Mesothelial cell of epicardium (in vitro differentiated cells): Measurements from ENCODE around the gene HDAC7. TPM values are rescaled to one million over a fixed set of nuclear protein-coding genes. Genes with fewer than 3 reads are reported as not detected.
A peak's percentile ranks its signal among the peaks of the same experiment; 100 is the strongest.

Source experiments
- DNase-seq, 2 experiments: peaks; one replicate each; pipeline ENCODE4 v3.0.0; 2021; ENCODE audit warnings: low spot score in 2 of 2; ENCODE audit not compliant: unreplicated experiment in 2 of 2
- H3K27ac Mint-ChIP-seq: 2 replicates; pipeline ENCODE4 v1.8.0; 2021; ENCODE audit warnings: mixed read lengths
- H3K27me3 Mint-ChIP-seq: 2 replicates; pipeline ENCODE4 v1.8.0; 2021; ENCODE audit warnings: low read depth, mixed read lengths
- H3K36me3 Mint-ChIP-seq: 2 replicates; pipeline ENCODE4 v1.8.0; 2021; ENCODE audit warnings: mixed read lengths
- H3K4me1 Mint-ChIP-seq: 2 replicates; pipeline ENCODE4 v1.8.0; 2021; ENCODE audit warnings: mixed read lengths
- H3K4me3 Mint-ChIP-seq: 2 replicates; pipeline ENCODE4 v1.8.0; 2021; ENCODE audit warnings: mild to moderate bottlenecking, moderate library complexity, mixed read lengths
- H3K9me3 Mint-ChIP-seq: 2 replicates; pipeline ENCODE4 v1.8.0; 2021; ENCODE audit warnings: mixed read lengths
- CTCF ChIP-seq: fragments of 200-600 bp; sonication (generic); IDR thresholded peaks from one replicate; pipeline ENCODE4 v1.5.0; 2021; ENCODE audit warnings: antibody characterized with exemption; ENCODE audit not compliant: unreplicated experiment
- total RNA-seq: library from RNA; stranded (reverse); gene quantifications from 3 replicates; pipeline ENCODE4 v1.2.1, GENCODE V29; 2021

Gene HDAC7
- total RNA-seq, 1 donor from 2014 or later = 132 TPM

GRCh38 chr12:47805417-47805816 is 14.3 kb downstream of the HDAC7 start:
- no peak for TF ChIP-seq CTCF
- Mint-ChIP-seq H3K4me3 (no peak overlapping the region), H3K27ac (no peak overlapping the region), H3K27me3 (no peaks in the 10 kb centered on the region), H3K4me1 (peaks cover 55% of the 10 kb centered on the region), H3K36me3 (peaks cover 3% of the 10 kb centered on the region), H3K9me3 (no peaks in the 10 kb centered on the region)
- DNase-seq = no peak

GRCh38 chr12:47804171-47804570 is 15.5 kb downstream of the HDAC7 start:
- Mint-ChIP-seq H3K4me3 (no peak overlapping the region), H3K9me3 (no peaks in the 10 kb centered on the region), H3K27ac (peak overlapping the region; percentile 50), H3K36me3 (peaks cover 3% of the 10 kb centered on the region), H3K4me1 (peaks cover 54% of the 10 kb centered on the region), H3K27me3 (no peaks in the 10 kb centered on the region)
- no peak for TF ChIP-seq CTCF
- DNase-seq = no peak

GRCh38 chr12:47803191-47803875 is 16.4 kb downstream of the HDAC7 start:
- Mint-ChIP-seq H3K36me3 (peaks cover 3% of the 10 kb centered on the region), H3K27me3 (no peaks in the 10 kb centered on the region), H3K9me3 (no peaks in the 10 kb centered on the region), H3K4me1 (peaks cover 45% of the 10 kb centered on the region), H3K27ac (peak overlapping the region; percentile 78), H3K4me3 (no peak overlapping the region)
- DNase-seq = no peak
- no peak for TF ChIP-seq CTCF

GRCh38 chr12:47802312-47802711 is 17.4 kb downstream of the HDAC7 start:
- DNase-seq = no peak
- Mint-ChIP-seq H3K36me3 (peaks cover 4% of the 10 kb centered on the region), H3K27ac (peak overlapping the region; percentile 39), H3K27me3 (no peaks in the 10 kb centered on the region), H3K9me3 (no peaks in the 10 kb centered on the region), H3K4me1 (peaks cover 35% of the 10 kb centered on the region), H3K4me3 (no peak overlapping the region)
- TF ChIP-seq CTCF = peak; percentile 22

GRCh38 chr12:47801904-47802246 is 17.8 kb downstream of the HDAC7 start:
- TF ChIP-seq CTCF = no peak
- no peaks in the 10 kb centered on the region for H3K27me3 Mint-ChIP-seq
- H3K4me3 Mint-ChIP-seq = no peak overlapping the region
- H3K27ac Mint-ChIP-seq = peak overlapping the region; percentile 39
- DNase-seq = no peak
- peaks cover 4% of the 10 kb centered on the region for H3K36me3 Mint-ChIP-seq
- peaks cover 32% of the 10 kb centered on the region for H3K4me1 Mint-ChIP-seq
- H3K9me3 Mint-ChIP-seq = no peaks in the 10 kb centered on the region
